Measurements from ENCODE around the gene SEPTIN2. TPM values are rescaled to one million over a fixed set of nuclear protein-coding genes. Genes with fewer than 3 reads are reported as not detected.
"Not testable (repeated sequence)": the region's sequence is repeated elsewhere in the genome, so short reads cannot be mapped to it uniquely, and the experiment has no call there.

The SEPTIN2 gene
- total and polyA plus RNA-seq, 5 donors from 2014 or later: 131 to 191 (median 160) TPM

DNA sequence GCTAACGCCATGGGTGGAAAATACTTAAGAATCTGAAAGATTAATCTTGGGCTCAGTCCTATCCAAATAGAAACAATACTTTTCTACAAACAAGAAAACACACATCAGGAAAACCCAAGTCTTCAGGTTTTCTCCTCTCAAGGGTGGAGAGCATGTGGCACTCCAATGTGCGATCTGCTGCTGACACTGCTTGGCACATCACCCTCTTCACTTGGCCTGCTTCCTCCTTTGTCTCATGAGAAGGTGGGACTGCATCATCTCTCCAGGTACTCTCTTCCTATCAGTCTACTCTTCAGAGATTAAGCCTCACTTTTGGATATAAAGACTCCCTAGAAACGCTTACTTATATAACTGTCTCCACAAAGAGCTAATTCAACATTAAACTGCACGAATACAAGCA lies 26.7 kb upstream of the SEPTIN2 start:
- Mint-ChIP-seq H3K27ac (peak overlapping the region; percentile 3 to 81 (median 62)), H3K27me3 (no peaks in the 10 kb centered on the region), H3K36me3 (peaks cover 15% of the 10 kb centered on the region), H3K4me1 (peaks cover 26 to 64% (median 52%) of the 10 kb centered on the region in 4 donors), H3K9me3 (peaks cover 0 to 1% (median 0%) of the 10 kb centered on the region in 7 donors), H3K4me3 (no peak overlapping the region)
- Histone ChIP-seq H3K9me3 (ENCODE audit: control insufficient read depth in 2 of 2, low read length in 2 of 2) (no peaks in the 10 kb centered on the region), H3K4me1 (ENCODE audit: control insufficient read depth, insufficient read depth, low read length, poor library complexity, severe bottlenecking) (peaks cover 7% of the 10 kb centered on the region), H3K36me3 (ENCODE audit: control insufficient read depth, insufficient read depth, low read length) (peaks cover 2% of the 10 kb centered on the region), H3K27me3 (ENCODE audit: control insufficient read depth, insufficient read depth, low read length) (no peaks in the 10 kb centered on the region), H3K27ac (ENCODE audit: insufficient read depth, low read length, poor library complexity, severe bottlenecking) (no peak overlapping the region), H3K4me3 (ENCODE audit: low read depth, low read length) (no peak overlapping the region)
- no peak for DNase-seq
- no peak for ATAC-seq (ENCODE audit: low read depth in 2 of 2)

- no peak for ATAC-seq (ENCODE audit: low read depth in 2 of 2)
- H3K9me3 ChIP-seq (ENCODE audit: control insufficient read depth in 2 of 2, low read length in 2 of 2): no peaks in the 10 kb centered on the region
- no peak overlapping the region for H3K4me3 Mint-ChIP-seq
- DNase-seq: no peak
- H3K4me1 Mint-ChIP-seq: peaks cover 22 to 59% (median 49%) of the 10 kb centered on the region in 4 donors
- H3K27me3 ChIP-seq (ENCODE audit: control insufficient read depth, insufficient read depth, low read length): no peaks in the 10 kb centered on the region
- peak overlapping the region in 2 of 3 donors; percentile 3 to 62 for H3K27ac Mint-ChIP-seq
- peaks cover 7% of the 10 kb centered on the region for H3K4me1 ChIP-seq (ENCODE audit: control insufficient read depth, insufficient read depth, low read length, poor library complexity, severe bottlenecking)
- H3K36me3 Mint-ChIP-seq: peaks cover 10% of the 10 kb centered on the region
- peaks cover 0 to 1% (median 0%) of the 10 kb centered on the region in 7 donors for H3K9me3 Mint-ChIP-seq
- no peaks in the 10 kb centered on the region for H3K27me3 Mint-ChIP-seq
- H3K4me3 ChIP-seq (ENCODE audit: low read depth, low read length): no peak overlapping the region
- peaks cover 2% of the 10 kb centered on the region for H3K36me3 ChIP-seq (ENCODE audit: control insufficient read depth, insufficient read depth, low read length)
- no peak overlapping the region for H3K27ac ChIP-seq (ENCODE audit: insufficient read depth, low read length, poor library complexity, severe bottlenecking)
These were observed 26.1 kb upstream of the SEPTIN2 start for GRCh38 chr2:241289597-241289996.

GRCh38 chr2:241291153-241291552 lies 24.6 kb upstream of the SEPTIN2 start:
- Histone ChIP-seq H3K27ac (ENCODE audit: insufficient read depth, low read length, poor library complexity, severe bottlenecking) (no peak overlapping the region), H3K4me1 (ENCODE audit: control insufficient read depth, insufficient read depth, low read length, poor library complexity, severe bottlenecking) (peaks cover 7% of the 10 kb centered on the region), H3K27me3 (ENCODE audit: control insufficient read depth, insufficient read depth, low read length) (no peaks in the 10 kb centered on the region), H3K9me3 (ENCODE audit: control insufficient read depth in 2 of 2, low read length in 2 of 2) (no peaks in the 10 kb centered on the region), H3K4me3 (ENCODE audit: low read depth, low read length) (no peak overlapping the region), H3K36me3 (ENCODE audit: control insufficient read depth, insufficient read depth, low read length) (peaks cover 2% of the 10 kb centered on the region)
- H3K4me1 Mint-ChIP-seq: peaks cover 27 to 57% (median 48%) of the 10 kb centered on the region in 4 donors
- no peak for ATAC-seq (ENCODE audit: low read depth in 2 of 2)
- peak overlapping the region in 1 of 3 donors; percentile 20 for H3K27ac Mint-ChIP-seq
- H3K27me3 Mint-ChIP-seq: no peaks in the 10 kb centered on the region
- peaks cover 0 to 1% (median 0%) of the 10 kb centered on the region in 7 donors for H3K9me3 Mint-ChIP-seq
- H3K4me3 Mint-ChIP-seq: no peak overlapping the region
- DNase-seq: no peak
- H3K36me3 Mint-ChIP-seq: peaks cover 12% of the 10 kb centered on the region

DNA sequence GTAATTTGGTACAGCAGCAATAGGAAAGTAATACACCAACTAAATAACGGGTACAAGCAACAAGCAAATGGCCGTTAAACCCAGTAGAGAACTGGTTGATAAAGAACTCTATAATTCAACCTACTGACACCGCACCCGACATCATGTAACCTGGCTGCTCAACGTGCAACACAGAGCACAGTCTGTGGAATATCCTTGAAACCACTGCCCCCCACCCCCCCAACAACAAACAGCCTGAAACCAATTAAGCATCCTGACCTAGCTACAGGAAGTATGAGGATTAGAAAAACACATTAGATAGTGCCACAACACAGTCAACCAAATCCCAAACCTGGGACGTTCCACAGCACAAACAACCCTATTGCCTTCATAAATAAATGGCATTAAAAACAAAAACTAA lies 23.7 kb upstream of the SEPTIN2 start:
- H3K36me3 ChIP-seq (ENCODE audit: control insufficient read depth, insufficient read depth, low read length): peaks cover 3% of the 10 kb centered on the region
- DNase-seq (no peak), ATAC-seq (ENCODE audit: low read depth in 2 of 2) (no peak)
- Mint-ChIP-seq H3K27me3 (no peaks in the 10 kb centered on the region), H3K36me3 (peaks cover 16% of the 10 kb centered on the region), H3K27ac (no peak overlapping the region), H3K4me1 (peaks cover 31 to 59% (median 53%) of the 10 kb centered on the region in 4 donors), H3K4me3 (no peak overlapping the region), H3K9me3 (peaks cover 0 to 1% (median 0%) of the 10 kb centered on the region in 7 donors)
- H3K9me3 ChIP-seq (ENCODE audit: control insufficient read depth in 2 of 2, low read length in 2 of 2): no peaks in the 10 kb centered on the region
- H3K27ac ChIP-seq (ENCODE audit: insufficient read depth, low read length, poor library complexity, severe bottlenecking): no peak overlapping the region
- H3K27me3 ChIP-seq (ENCODE audit: control insufficient read depth, insufficient read depth, low read length): no peaks in the 10 kb centered on the region
- H3K4me3 ChIP-seq (ENCODE audit: low read depth, low read length): no peak overlapping the region
- peaks cover 7% of the 10 kb centered on the region for H3K4me1 ChIP-seq (ENCODE audit: control insufficient read depth, insufficient read depth, low read length, poor library complexity, severe bottlenecking)

DNA sequence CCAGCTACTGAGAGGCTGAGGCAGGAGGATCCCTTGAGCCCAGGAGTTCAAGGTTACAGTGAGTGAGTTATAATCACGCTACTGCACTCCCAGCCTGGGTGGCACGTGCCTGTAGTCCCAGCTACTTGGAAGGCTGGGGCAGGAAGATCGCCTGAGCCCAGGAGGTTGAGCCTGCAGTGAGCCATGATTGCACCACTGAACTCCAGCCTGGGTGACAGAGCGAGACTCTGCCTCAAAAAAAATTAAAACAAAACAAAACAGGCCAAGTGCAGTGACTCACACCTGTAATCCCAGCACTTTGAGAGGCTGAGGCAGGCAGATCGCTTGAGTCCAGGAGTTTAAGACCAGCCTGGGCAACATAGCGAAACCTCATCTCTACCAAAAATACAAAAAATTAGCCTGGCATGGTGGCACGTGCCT lies 22.3 kb upstream of the SEPTIN2 start:
- H3K4me3 ChIP-seq (ENCODE audit: low read depth, low read length); H3K27me3 ChIP-seq (ENCODE audit: control insufficient read depth, insufficient read depth, low read length); H3K4me3 Mint-ChIP-seq; H3K9me3 Mint-ChIP-seq; H3K27me3 Mint-ChIP-seq; H3K27ac Mint-ChIP-seq; H3K9me3 ChIP-seq (ENCODE audit: control insufficient read depth in 2 of 2, low read length in 2 of 2); H3K27ac ChIP-seq (ENCODE audit: insufficient read depth, low read length, poor library complexity, severe bottlenecking); H3K36me3 ChIP-seq (ENCODE audit: control insufficient read depth, insufficient read depth, low read length); ATAC-seq (ENCODE audit: low read depth in 2 of 2); DNase-seq: not testable (repeated sequence)
- H3K4me1 ChIP-seq (ENCODE audit: control insufficient read depth, insufficient read depth, low read length, poor library complexity, severe bottlenecking): peaks cover 11% of the 10 kb centered on the region
- Mint-ChIP-seq H3K4me1 (peaks cover 37 to 59% (median 55%) of the 10 kb centered on the region in 4 donors), H3K36me3 (peaks cover 15% of the 10 kb centered on the region)

DNA sequence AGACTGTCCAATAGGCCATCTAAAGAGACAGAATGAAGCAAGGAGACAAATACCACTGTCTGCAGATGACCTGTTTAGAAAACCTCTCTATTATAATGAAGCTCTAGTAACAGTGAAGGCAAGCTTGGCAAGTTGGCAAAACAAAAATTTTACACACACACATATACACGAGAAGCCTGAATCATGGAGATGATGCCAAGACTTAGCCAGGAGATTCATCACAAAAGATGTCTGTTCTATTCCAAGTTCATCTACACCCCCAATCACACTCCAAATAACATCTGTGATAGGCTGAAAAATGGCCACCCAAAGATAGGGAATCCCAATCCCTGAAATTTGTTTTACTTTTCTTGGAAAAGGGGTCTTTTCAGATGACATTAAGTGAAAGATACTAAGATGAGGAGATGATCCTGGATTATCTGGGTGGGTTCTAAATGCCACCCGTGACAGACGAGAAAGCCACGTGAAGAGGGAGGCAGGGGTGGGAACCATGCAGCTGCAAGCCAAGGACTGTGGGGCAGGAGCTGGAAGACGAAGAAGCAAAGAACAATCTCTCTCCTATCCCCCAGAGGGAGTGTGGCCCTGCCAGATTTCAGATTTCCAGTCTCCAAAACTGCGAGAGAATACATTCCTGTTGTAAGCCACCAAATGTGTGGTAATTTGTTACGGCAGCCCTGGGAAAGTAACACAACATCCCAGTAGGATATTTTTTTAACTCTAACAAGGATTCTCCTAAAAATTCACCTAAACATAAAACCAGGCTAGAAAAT lies 20.2 kb upstream of the SEPTIN2 start:
- DNase-seq: no peak
- Histone ChIP-seq H3K36me3 (ENCODE audit: control insufficient read depth, insufficient read depth, low read length) (peaks cover 7% of the 10 kb centered on the region), H3K4me3 (ENCODE audit: low read depth, low read length) (no peak overlapping the region), H3K27ac (ENCODE audit: insufficient read depth, low read length, poor library complexity, severe bottlenecking) (no peak overlapping the region), H3K27me3 (ENCODE audit: control insufficient read depth, insufficient read depth, low read length) (no peaks in the 10 kb centered on the region), H3K9me3 (ENCODE audit: control insufficient read depth in 2 of 2, low read length in 2 of 2) (no peaks in the 10 kb centered on the region), H3K4me1 (ENCODE audit: control insufficient read depth, insufficient read depth, low read length, poor library complexity, severe bottlenecking) (peaks cover 26% of the 10 kb centered on the region)
- H3K36me3 Mint-ChIP-seq: peaks cover 15% of the 10 kb centered on the region
- H3K4me1 Mint-ChIP-seq: peaks cover 42 to 68% (median 58%) of the 10 kb centered on the region in 4 donors
- H3K27ac Mint-ChIP-seq: peak overlapping the region in 1 of 3 donors; percentile 26
- no peak overlapping the region for H3K4me3 Mint-ChIP-seq
- no peak for ATAC-seq (ENCODE audit: low read depth in 2 of 2)
- H3K9me3 Mint-ChIP-seq: peaks cover 0 to 1% (median 0%) of the 10 kb centered on the region in 7 donors
- H3K27me3 Mint-ChIP-seq: no peaks in the 10 kb centered on the region

GRCh38 chr2:241296767-241297166 lies 19.0 kb upstream of the SEPTIN2 start:
- DNase-seq: no peak
- Histone ChIP-seq H3K4me1 (ENCODE audit: control insufficient read depth, insufficient read depth, low read length, poor library complexity, severe bottlenecking) (peaks cover 27% of the 10 kb centered on the region), H3K9me3 (ENCODE audit: control insufficient read depth in 2 of 2, low read length in 2 of 2) (no peaks in the 10 kb centered on the region), H3K4me3 (ENCODE audit: low read depth, low read length) (no peak overlapping the region), H3K36me3 (ENCODE audit: control insufficient read depth, insufficient read depth, low read length) (peaks cover 7% of the 10 kb centered on the region), H3K27ac (ENCODE audit: insufficient read depth, low read length, poor library complexity, severe bottlenecking) (no peak overlapping the region), H3K27me3 (ENCODE audit: control insufficient read depth, insufficient read depth, low read length) (no peaks in the 10 kb centered on the region)
- H3K9me3 Mint-ChIP-seq: peaks cover 0 to 1% (median 0%) of the 10 kb centered on the region in 7 donors
- no peaks in the 10 kb centered on the region for H3K27me3 Mint-ChIP-seq
- H3K4me3 Mint-ChIP-seq: no peak overlapping the region
- peaks cover 15% of the 10 kb centered on the region for H3K36me3 Mint-ChIP-seq
- ATAC-seq (ENCODE audit: low read depth in 2 of 2): no peak
- peak overlapping the region in 2 of 3 donors; percentile 34 to 97 for H3K27ac Mint-ChIP-seq
- H3K4me1 Mint-ChIP-seq: peaks cover 32 to 65% (median 54%) of the 10 kb centered on the region in 4 donors

Data from CD4-positive, CD25-positive, alpha-beta regulatory T cell (primary cell).